HepG2 (cell line): ENCODE results near the gene ATAD3C. TPM values are rescaled to one million over a fixed set of nuclear protein-coding genes. Genes with fewer than 3 reads are reported as not detected.
A peak's percentile ranks its signal among the peaks of the same experiment; 100 is the strongest.

ENCODE experiments used
- EED ChIP-seq: sonication (generic); formaldehyde crosslinking; IDR thresholded peaks from 2 replicates; pipeline ENCODE4 v1.5.0; 2020; ENCODE audit warnings: mild to moderate bottlenecking, missing genetic modification reagents
- NFATC3 ChIP-seq: sonication (generic); formaldehyde crosslinking; IDR thresholded peaks from 2 replicates; pipeline ENCODE4 v1.5.1; 2020; ENCODE audit warnings: mild to moderate bottlenecking, missing genetic modification reagents
- PHF8 ChIP-seq: sonication (generic); formaldehyde crosslinking; IDR thresholded peaks from 2 replicates; pipeline ENCODE4 v1.5.0; 2020; ENCODE audit warnings: missing genetic modification reagents
- STAT5B ChIP-seq: sonication (generic); formaldehyde crosslinking; IDR thresholded peaks from 2 replicates; pipeline ENCODE4 v1.4.0; 2020; ENCODE audit warnings: missing genetic modification reagents
- ZFP90 ChIP-seq: sonication (generic); formaldehyde crosslinking; IDR thresholded peaks from 2 replicates; pipeline ENCODE4 v1.8.0; 2022; ENCODE audit warnings: missing genetic modification reagents, mild to moderate bottlenecking, inconsistent platforms, borderline replicate concordance
- ZFX ChIP-seq: sonication (generic); formaldehyde crosslinking; IDR thresholded peaks from 2 replicates; pipeline ENCODE4 v1.4.0; 2020; ENCODE audit warnings: mild to moderate bottlenecking, low read depth, missing genetic modification reagents, moderate library complexity
- ZFYVE20 ChIP-seq: sonication (generic); formaldehyde crosslinking; IDR thresholded peaks from 2 replicates; pipeline ENCODE4 v1.8.0; 2023; ENCODE audit warnings: low read depth, mild to moderate bottlenecking, moderate library complexity, missing genetic modification reagents, borderline replicate concordance
- ZNF570 ChIP-seq: sonication (generic); formaldehyde crosslinking; IDR thresholded peaks from 2 replicates; pipeline ENCODE4 v1.4.0; 2020; ENCODE audit warnings: mild to moderate bottlenecking, missing genetic modification reagents, borderline replicate concordance
- ZNF724P ChIP-seq: sonication (generic); formaldehyde crosslinking; IDR thresholded peaks from 2 replicates; pipeline ENCODE4 v1.8.0; 2022; ENCODE audit warnings: missing genetic modification reagents, borderline replicate concordance
- polyA plus RNA-seq, 8 experiments: library from polyadenylated mRNA; depleted of rRNA in 3 of 8; stranded (reverse) in 7 of 8; unstranded in 1 of 8; fragments of >200 nt; fragmentation: Illumina TruSeq in 4 of 8; extraction: Trizol in 4 of 8; gene quantifications; 2 replicates each; pipeline versions ENCODE4 v1.2.1 to v1.2.3, GENCODE V29; 2011 to 2016; ENCODE audit warnings: low read depth in 4 of 8, missing spikeins in 1 of 8, mixed read lengths in 1 of 8; ENCODE audit not compliant: insufficient read depth in 1 of 8
- total RNA-seq, 5 experiments: library from RNA; depleted of rRNA; stranded (reverse); fragments of >200 nt; fragmentation: Illumina TruSeq; extraction: Trizol; gene quantifications; 2 replicates each; pipeline ENCODE4 v1.2.3, GENCODE V29; 2016; ENCODE audit warnings: low read depth in 1 of 5
- TF ChIP-seq, protein P1 (sequence below): sonication (generic); formaldehyde crosslinking; IDR thresholded peaks from 2 replicates; pipeline ENCODE4 v1.5.1; 2020; ENCODE audit warnings: mild to moderate bottlenecking, missing genetic modification reagents, moderate library complexity
- TF ChIP-seq, protein P2 (sequence below), 2 experiments: sonication (generic) in 1 of 2; formaldehyde crosslinking in 1 of 2; IDR thresholded peaks; 2 replicates each; pipeline versions ENCODE4 v1.4.0 to v1.6.1; 2018 to 2020; ENCODE audit warnings: missing genetic modification reagents in 2 of 2, borderline replicate concordance in 1 of 2, low read depth in 1 of 2, mild to moderate bottlenecking in 1 of 2, missing biosample characterization in 1 of 2
- TF ChIP-seq, protein P3 (sequence below): sonication (generic); formaldehyde crosslinking; IDR thresholded peaks from 2 replicates; pipeline ENCODE4 v1.5.1; 2020; ENCODE audit warnings: mild to moderate bottlenecking, missing genetic modification reagents, borderline replicate concordance
- TF ChIP-seq, protein P4 (sequence below): sonication (generic); formaldehyde crosslinking; IDR thresholded peaks from 2 replicates; pipeline ENCODE4 v1.9.0; 2022; ENCODE audit warnings: missing genetic modification reagents, mild to moderate bottlenecking, borderline replicate concordance

Gene ATAD3C
- total and polyA plus RNA-seq, 2 of the 13 experiments (the other 11 are each of a cell fraction or from before 2014, with no cell fraction given) = 2.4 to 3.2 TPM

DNA sequence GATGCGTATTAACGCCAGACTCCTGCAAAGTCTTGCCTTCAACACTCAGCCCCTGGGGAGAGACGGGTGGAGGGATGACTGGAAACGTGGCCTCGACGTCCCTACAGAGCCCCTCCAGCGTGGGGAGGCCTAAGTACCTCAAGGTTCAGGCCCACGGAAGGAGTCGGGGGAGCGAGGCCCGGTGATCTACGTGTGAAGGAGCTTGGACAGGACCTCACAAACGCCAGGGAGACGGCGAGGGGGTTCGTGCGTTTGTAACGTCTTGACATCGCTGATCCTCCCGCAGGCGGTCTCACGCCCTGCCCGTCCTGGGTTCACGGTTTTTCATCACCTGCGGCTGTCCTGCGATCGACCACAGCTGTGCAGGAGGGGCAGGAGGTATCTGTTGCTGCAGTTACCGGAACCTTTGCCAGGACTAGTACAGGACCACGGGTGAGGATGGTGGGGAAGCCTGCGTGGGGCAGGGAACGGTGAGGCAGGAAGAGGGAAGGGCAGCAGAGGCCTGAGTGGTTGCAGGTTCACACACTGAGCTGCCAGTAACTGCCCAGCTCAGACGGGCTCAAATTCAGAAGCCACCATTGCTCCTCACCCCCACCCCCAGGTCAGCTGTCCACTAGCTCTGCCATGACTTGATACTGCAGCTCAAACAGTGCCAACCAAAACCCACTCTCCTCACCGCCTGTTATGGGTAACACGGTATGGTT, 49.5 kb upstream of the ATAD3C start (continued):
- TF ChIP-seq, protein P1, sequence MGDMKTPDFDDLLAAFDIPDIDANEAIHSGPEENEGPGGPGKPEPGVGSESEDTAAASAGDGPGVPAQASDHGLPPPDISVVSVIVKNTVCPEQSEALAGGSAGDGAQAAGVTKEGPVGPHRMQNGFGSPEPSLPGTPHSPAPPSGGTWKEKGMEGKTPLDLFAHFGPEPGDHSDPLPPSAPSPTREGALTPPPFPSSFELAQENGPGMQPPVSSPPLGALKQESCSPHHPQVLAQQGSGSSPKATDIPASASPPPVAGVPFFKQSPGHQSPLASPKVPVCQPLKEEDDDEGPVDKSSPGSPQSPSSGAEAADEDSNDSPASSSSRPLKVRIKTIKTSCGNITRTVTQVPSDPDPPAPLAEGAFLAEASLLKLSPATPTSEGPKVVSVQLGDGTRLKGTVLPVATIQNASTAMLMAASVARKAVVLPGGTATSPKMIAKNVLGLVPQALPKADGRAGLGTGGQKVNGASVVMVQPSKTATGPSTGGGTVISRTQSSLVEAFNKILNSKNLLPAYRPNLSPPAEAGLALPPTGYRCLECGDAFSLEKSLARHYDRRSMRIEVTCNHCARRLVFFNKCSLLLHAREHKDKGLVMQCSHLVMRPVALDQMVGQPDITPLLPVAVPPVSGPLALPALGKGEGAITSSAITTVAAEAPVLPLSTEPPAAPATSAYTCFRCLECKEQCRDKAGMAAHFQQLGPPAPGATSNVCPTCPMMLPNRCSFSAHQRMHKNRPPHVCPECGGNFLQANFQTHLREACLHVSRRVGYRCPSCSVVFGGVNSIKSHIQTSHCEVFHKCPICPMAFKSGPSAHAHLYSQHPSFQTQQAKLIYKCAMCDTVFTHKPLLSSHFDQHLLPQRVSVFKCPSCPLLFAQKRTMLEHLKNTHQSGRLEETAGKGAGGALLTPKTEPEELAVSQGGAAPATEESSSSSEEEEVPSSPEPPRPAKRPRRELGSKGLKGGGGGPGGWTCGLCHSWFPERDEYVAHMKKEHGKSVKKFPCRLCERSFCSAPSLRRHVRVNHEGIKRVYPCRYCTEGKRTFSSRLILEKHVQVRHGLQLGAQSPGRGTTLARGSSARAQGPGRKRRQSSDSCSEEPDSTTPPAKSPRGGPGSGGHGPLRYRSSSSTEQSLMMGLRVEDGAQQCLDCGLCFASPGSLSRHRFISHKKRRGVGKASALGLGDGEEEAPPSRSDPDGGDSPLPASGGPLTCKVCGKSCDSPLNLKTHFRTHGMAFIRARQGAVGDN (CRISPR knock-in tag) = peak; percentile 58; the same call in 1 of the 2 replicates
- peak; percentile 32; the same call in 1 of the 2 replicates for TF ChIP-seq ZFX (CRISPR knock-in tag)
- TF ChIP-seq ZNF570 (CRISPR knock-in tag) = no peak
- 0 out of 2 replicates have a peak, but pooled peaks have one; percentile 49 for TF ChIP-seq EED
- TF ChIP-seq ZNF724P = peak; percentile 3; the same call in 1 of the 2 replicates
- no peak for TF ChIP-seq ZFP90 (CRISPR knock-in tag)
- TF ChIP-seq PHF8 = 0 out of 2 replicates have a peak, but pooled peaks have one; percentile 1
- TF ChIP-seq, protein P2, sequence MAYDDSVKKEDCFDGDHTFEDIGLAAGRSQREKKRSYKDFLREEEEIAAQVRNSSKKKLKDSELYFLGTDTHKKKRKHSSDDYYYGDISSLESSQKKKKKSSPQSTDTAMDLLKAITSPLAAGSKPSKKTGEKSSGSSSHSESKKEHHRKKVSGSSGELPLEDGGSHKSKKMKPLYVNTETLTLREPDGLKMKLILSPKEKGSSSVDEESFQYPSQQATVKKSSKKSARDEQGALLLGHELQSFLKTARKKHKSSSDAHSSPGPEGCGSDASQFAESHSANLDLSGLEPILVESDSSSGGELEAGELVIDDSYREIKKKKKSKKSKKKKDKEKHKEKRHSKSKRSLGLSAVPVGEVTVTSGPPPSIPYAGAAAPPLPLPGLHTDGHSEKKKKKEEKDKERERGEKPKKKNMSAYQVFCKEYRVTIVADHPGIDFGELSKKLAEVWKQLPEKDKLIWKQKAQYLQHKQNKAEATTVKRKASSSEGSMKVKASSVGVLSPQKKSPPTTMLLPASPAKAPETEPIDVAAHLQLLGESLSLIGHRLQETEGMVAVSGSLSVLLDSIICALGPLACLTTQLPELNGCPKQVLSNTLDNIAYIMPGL (CRISPR knock-in tag; IDR thresholded peaks at IDR 0.05; ENCODE audit: borderline replicate concordance in 1 of 2, low read depth in 1 of 2) = no peak; a peak in 1 of 4 replicates
- TF ChIP-seq, protein P3, sequence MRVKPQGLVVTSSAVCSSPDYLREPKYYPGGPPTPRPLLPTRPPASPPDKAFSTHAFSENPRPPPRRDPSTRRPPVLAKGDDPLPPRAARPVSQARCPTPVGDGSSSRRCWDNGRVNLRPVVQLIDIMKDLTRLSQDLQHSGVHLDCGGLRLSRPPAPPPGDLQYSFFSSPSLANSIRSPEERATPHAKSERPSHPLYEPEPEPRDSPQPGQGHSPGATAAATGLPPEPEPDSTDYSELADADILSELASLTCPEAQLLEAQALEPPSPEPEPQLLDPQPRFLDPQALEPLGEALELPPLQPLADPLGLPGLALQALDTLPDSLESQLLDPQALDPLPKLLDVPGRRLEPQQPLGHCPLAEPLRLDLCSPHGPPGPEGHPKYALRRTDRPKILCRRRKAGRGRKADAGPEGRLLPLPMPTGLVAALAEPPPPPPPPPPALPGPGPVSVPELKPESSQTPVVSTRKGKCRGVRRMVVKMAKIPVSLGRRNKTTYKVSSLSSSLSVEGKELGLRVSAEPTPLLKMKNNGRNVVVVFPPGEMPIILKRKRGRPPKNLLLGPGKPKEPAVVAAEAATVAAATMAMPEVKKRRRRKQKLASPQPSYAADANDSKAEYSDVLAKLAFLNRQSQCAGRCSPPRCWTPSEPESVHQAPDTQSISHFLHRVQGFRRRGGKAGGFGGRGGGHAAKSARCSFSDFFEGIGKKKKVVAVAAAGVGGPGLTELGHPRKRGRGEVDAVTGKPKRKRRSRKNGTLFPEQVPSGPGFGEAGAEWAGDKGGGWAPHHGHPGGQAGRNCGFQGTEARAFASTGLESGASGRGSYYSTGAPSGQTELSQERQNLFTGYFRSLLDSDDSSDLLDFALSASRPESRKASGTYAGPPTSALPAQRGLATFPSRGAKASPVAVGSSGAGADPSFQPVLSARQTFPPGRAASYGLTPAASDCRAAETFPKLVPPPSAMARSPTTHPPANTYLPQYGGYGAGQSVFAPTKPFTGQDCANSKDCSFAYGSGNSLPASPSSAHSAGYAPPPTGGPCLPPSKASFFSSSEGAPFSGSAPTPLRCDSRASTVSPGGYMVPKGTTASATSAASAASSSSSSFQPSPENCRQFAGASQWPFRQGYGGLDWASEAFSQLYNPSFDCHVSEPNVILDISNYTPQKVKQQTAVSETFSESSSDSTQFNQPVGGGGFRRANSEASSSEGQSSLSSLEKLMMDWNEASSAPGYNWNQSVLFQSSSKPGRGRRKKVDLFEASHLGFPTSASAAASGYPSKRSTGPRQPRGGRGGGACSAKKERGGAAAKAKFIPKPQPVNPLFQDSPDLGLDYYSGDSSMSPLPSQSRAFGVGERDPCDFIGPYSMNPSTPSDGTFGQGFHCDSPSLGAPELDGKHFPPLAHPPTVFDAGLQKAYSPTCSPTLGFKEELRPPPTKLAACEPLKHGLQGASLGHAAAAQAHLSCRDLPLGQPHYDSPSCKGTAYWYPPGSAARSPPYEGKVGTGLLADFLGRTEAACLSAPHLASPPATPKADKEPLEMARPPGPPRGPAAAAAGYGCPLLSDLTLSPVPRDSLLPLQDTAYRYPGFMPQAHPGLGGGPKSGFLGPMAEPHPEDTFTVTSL (CRISPR knock-in tag) = no peak
- 0 out of 2 replicates have a peak, but pooled peaks have one; percentile 80 for TF ChIP-seq ZFYVE20 (CRISPR knock-in tag)
- peak; percentile 70; the same call in 1 of the 2 replicates for TF ChIP-seq NFATC3
- TF ChIP-seq, protein P4, sequence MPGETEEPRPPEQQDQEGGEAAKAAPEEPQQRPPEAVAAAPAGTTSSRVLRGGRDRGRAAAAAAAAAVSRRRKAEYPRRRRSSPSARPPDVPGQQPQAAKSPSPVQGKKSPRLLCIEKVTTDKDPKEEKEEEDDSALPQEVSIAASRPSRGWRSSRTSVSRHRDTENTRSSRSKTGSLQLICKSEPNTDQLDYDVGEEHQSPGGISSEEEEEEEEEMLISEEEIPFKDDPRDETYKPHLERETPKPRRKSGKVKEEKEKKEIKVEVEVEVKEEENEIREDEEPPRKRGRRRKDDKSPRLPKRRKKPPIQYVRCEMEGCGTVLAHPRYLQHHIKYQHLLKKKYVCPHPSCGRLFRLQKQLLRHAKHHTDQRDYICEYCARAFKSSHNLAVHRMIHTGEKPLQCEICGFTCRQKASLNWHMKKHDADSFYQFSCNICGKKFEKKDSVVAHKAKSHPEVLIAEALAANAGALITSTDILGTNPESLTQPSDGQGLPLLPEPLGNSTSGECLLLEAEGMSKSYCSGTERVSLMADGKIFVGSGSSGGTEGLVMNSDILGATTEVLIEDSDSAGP (CRISPR knock-in tag) = peak; percentile 6; the same call in 1 of the 2 replicates
- TF ChIP-seq STAT5B (CRISPR knock-in tag) = no peak
